H54 (cell line): ENCODE results near the gene NF1.
A peak's percentile ranks its signal among the peaks of the same experiment; 100 is the strongest.
"Not testable (repeated sequence)": the region's sequence is repeated elsewhere in the genome, so short reads cannot be mapped to it uniquely, and the experiment has no call there.

Source experiments
- DNase-seq: peaks from one replicate; pipeline ENCODE4 v3.0.0; 2011; ENCODE audit warnings: low spot score, mixed read lengths; ENCODE audit not compliant: insufficient read length
- FAIRE-seq: peaks from 3 replicates; lab custom pipeline; 2011; peaks lifted over from hg19 to GRCh38; lab: Jason Lieb, UNC
- POLR2A ChIP-seq: IDR thresholded peaks from 2 replicates; pipeline ENCODE4 v1.6.1; 2011; ENCODE audit warnings: low read depth, mild to moderate bottlenecking, low read length

The NF1 gene

DNA sequence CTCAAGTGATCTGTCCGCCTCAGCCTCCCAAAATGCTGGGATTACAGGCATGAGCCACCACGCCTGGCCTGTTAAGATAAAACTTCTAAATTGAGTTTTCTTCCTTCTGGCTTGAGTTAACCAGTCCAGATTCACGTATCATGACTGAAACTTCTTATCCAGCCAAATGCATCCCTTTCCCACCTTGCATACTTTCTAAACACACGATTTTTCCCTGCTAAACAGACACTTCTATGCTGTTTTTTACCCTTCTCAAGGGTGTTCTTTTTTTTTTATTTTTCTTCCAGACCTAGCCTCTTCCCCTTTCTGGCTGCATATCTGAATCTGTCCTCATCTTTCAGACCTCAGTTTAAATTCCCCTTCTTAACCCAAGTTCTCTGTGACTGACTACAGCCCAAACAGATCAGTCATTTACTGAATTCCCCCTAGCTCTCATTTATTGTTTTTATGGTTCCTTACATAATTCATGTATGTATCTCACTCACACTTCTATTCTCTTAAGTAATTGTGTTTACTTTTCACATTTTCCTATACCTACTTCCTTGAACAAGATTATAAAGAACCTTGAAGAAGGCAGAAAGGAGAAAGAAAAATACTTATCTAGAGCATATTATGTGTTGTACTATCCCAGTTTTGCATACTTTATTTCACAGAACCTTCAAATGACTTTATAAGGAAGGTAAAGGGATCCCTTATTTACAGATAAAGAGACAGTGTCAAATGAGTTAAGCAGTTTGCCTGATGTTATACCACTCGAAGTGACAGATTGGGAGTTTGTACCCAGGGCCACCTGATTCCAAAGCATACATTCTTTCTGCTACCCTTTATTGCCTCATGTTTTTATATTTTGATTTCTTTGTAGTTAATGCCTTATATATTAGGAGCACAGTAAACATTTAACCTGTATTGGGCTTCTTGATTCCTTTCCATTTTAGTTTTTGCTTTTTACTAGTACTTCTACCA is 213.9 kb downstream of the NF1 start:
- no peak for TF ChIP-seq POLR2A
- FAIRE-seq (no peak), DNase-seq (no peak)

DNA sequence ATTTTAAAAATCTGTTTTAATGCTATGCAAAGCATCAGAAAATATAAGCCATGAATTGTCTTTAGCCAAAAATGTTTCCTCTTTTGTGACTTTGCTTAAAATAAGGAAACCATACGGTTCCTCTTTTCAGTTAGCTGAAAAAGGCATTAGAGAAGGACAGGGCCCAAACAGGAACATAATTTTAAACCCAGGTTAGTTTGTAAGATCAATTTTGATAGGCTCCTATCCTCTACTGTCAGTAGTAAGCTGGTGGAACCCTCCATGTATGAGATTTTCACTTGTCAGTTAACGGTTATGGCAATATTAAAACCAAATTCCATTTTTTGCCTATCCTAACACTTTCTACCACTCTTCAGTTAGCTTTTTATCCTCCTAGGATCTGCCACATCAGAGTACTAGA is 214.8 kb downstream of the NF1 start:
- TF ChIP-seq POLR2A, result no peak
- DNase-seq (no peak), FAIRE-seq (no peak)

DNA sequence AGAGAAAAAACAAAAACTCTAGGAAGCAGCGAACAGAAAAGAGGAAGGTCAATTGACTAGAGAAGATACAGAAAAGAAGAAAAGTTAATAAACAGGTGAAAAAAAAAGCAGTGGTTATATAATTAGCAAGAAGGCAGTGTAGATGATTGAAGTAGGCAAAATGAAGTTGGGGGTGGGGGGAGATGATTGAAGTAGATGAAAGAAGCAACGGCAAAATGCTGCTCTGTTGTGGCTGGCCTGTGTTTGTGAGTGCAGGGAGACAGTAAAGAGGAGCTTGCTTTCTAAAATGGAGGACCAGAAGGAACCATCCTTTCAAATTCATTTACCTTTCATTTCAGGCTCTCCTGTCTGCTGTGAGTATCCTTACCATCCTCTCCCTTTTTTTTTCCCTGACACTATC is 215.5 kb downstream of the NF1 start:
- FAIRE-seq (no peak), DNase-seq (no peak)
- no peak for TF ChIP-seq POLR2A

DNA sequence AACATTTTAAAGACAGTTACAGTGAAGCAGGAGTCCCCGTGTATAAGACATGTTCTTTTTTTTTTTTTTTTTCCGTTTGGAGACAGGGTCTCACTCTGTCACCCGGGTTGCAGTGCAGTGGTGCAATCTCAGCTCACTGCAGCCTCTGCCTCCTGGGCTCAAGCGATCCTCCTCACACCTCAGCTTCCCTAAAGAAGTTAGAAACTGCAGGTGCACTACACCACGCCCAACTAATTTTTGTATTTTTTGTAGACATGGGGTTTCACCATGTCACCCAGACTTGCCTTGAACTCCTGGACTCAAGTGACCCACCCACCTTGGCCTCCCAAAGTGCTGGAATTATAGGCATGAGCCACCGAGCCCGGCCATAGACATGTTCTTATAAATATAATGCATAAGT is 216.1 kb downstream of the NF1 start:
- TF ChIP-seq POLR2A, result no peak
- DNase-seq (no peak), FAIRE-seq (no peak)

DNA sequence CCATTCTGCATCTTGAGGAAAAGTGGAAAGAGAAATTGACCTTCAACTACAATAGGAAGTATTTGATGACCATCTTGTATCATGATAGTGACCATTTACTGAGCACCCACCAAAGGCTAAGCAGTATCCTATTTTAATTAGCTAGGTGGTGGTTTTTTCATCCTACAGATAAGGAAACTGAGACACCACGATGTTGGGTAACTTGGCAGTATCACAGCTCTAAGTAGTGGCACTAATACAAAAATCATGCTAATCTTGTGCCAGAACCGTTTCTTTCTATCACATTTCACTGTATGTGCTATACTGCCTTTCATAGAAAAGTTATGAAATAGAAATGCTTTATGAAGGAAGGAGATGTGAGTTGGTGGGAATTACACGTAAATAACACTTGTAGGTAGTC is 216.7 kb downstream of the NF1 start:
- no peak for DNase-seq
- no peak for TF ChIP-seq POLR2A
- FAIRE-seq, result no peak

DNA sequence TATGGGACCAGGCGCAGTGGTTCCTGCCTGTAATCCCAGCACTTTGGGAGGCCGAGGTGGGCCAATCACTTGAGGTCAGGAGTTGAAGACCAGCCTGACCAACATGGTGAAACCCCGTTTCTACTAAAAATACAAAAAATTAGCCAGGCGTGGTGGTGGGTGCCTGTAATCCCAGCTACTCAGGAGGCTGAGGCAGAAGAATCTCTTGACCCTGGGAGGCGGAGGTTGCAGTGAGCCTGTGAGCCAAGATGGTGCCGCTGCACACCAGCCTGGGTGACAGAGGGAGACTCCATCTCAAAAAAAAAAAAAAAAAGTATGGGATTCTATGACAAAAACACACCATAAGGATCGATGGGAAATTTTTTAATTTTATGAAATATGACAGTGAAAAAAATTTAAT is 217.4 kb downstream of the NF1 start:
- not testable (repeated sequence) for FAIRE-seq, DNase-seq

DNA sequence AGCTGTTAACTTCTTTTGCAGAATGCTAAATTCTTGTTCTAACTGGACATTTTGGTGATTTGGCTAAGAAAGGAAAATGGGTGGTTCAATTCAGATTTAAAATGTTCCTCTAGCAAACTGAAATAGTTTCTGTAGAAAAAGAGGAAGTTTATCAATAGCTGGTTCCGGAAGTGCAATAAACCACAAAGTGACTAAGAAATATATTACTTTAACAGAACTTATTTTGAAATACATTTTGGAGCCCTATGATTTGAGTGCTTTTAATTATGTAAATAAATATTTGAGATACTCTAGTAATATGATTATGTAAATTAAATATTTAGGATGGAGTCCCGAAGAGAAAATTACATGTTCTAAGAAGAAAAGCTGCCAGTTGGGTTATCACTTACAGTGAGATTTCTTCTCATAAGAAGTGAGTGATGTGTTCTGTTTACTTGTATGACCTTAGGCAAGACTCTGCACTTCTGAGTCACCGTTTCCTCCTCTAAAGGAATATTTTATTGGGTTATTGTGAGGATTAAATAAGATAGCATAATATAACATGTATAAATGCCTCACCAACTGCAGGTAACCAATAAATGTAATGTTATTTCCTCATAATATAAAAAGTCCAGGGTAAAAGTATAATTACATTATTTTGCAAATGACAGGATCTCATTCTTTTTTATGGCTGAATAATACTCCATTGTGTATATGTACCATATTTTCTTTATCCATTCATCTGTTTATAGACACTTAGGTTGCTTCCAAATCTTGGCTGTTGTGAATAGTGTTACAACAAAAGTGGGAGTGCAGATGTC is 219.4 kb downstream of the NF1 start, which contains the start of gene EVI2B:
EVI2B (minus strand) TSS at position 73 of the 800 bp plus-strand sequence. CDS start 8,445 bp downstream, outside the sequence.
- TF ChIP-seq POLR2A, result no peak
- no peak for DNase-seq
- FAIRE-seq, result peak; percentile 74

DNA sequence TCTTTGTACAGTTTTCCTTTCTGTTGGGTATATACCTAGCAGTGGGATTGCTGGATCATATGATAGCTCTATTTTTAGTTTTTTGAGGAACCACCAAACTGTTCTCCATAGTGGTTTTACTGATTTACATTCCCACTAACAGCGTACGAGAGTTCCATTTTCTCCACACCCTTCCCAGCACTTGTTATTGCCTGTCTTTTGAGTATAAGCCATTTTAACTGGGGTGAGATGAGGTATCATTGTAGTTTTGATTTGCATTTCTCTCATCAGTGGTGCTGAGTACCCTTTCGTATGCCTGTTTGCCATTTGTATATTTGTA is 220.0 kb downstream of the NF1 start:
- no peak for TF ChIP-seq POLR2A
- DNase-seq (no peak), FAIRE-seq (no peak)

DNA sequence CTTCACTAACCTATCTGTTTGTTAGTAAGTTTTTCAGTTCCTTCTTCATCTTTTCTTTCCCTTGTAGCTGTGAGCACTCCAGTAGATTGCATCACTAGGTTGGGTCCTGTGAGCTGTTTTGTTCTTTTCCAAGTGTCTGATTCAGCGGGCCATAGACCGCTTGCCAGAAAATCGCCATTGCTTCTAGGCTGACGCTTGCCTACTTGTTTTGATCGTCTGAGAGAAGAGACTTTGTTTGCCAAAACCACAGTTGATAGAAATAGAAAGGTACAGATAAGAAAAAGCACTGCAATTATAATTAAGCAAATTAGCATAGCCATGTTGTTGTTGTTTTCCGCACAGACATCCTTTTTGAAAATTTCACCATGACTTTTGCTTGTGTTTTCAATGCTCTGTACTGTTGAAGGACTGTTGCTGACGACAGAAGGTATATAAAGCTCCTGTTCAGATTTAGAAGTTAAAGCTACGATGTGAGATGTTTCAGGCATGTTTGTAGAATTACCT is 223.6 kb downstream of the NF1 start:
- DNase-seq (no peak), FAIRE-seq (peak; percentile 92)
- no peak for TF ChIP-seq POLR2A

DNA sequence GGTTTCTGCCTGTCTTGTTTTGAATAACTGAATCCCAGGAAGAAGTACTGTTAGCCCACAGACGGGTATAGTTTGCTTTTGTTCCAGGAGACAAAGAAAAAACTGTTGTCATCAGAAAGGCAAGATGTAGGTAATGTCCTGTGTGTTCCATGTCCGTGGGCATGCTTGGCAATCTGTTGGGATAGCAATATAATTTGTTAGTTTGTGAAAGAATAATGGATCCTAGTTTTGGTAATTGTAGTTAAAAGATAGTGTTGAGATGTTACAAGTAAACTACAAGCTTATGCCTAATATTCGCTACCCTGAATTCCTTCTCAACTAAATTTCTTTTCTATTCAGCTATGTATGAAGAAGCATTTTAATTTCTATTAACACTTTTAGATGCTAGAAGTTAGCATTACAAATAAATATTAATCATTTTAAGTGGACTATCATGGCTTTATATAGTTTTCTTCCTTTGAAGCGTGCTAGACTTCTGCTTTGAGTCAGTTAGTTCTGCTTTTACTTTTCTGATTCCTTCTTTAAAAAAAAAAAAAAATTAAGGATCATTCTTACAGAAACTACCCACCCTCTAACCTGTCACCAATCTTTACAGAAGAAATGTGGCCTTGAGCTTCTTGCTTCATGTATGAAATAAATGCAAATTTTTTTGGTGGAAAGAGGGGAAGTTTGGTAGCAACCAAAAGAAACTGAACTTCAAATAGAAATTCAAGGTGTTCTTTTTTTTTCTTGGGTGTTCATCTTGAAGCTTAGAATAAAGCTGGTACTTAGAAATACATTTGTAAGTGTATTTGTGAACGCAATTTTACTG is 224.3 kb downstream of the NF1 start:
- DNase-seq (no peak), FAIRE-seq (peak; percentile 61)
- TF ChIP-seq POLR2A, result no peak

DNA sequence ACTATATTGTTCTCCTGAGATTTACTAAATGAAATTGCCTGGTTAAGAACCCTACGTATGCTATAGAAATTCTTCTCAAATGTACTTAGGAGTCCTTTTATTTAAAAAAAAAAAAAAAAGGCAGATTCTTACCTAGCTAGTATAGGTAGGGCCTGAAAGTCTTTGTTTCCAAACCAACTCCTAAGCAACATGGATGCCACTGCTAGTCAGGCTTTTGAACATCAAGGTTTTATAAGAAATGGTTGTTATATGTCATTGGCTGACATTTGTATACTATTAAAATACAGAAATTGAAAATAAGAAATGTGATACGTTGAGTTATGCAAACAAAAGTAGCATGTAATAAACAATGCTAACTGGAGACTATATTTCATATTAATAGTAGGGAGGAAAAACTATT is 225.5 kb downstream of the NF1 start:
- DNase-seq, result no peak
- TF ChIP-seq POLR2A, result no peak
- FAIRE-seq, result no peak

DNA sequence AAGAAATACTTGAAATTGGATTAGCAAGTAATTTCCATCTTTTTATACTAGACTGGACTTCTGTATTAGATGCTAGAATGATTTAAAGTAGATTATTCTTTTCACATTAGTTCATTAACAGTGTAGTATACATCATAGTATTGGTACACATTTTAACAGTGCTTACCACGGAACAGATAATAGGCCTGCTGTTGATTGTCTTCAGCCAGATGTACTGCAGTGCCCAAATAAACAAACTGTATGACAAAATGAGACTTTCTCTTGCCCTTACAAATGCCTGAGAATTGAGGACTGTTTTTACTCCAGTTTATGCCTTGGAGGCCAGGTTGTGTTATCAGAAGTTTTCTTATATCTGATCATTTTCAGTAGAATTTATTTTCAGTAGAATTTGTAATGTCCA is 226.0 kb downstream of the NF1 start:
- DNase-seq, result no peak
- TF ChIP-seq POLR2A, result no peak
- peak; percentile 11 for FAIRE-seq

DNA sequence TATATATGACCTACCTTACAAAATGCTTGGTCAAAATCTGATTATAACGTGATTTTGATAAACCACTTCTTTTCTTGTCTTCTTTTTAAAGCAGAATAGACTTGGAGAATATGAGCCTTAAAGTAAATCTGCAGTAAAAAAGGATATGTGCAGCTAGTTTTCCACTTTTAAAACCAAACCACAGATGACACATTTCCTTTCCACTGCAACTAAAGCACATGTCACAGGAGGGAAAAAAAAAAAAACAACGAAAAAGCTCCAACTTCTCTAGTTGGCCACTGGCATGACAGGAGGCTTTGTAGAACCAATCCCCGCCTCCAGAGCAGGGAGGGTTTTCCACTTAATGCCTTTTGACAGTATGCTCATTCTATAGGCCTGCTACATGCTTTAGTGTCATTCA is 226.7 kb downstream of the NF1 start, which contains the start of gene EVI2A:
EVI2A (minus strand) TSS at position 142 of the 400 bp plus-strand sequence. CDS start 2,609 bp downstream, outside the sequence.
- no peak for TF ChIP-seq POLR2A
- DNase-seq (peak; percentile 20), FAIRE-seq (peak; percentile 97)
